Ishikawa (cell line): ENCODE data around the gene GNG5.

Source experiments
- CEBPB ChIP-seq: IDR thresholded peaks from 2 replicates; pipeline ENCODE4 v1.6.1; 2012
- EGR1 ChIP-seq: IDR thresholded peaks from 2 replicates; pipeline ENCODE4 v1.6.1; 2012
- EP300 ChIP-seq: IDR thresholded peaks from 2 replicates; pipeline ENCODE4 v1.6.1; 2012; ENCODE audit warnings: borderline replicate concordance
- FOXM1 ChIP-seq: IDR thresholded peaks from 2 replicates; pipeline ENCODE4 v1.6.1; 2012; ENCODE audit warnings: low read depth, borderline replicate concordance
- RAD21 ChIP-seq: IDR thresholded peaks from 2 replicates; pipeline ENCODE4 v1.6.1; 2012; ENCODE audit warnings: low read depth
- TAF1 ChIP-seq: IDR thresholded peaks from 2 replicates; pipeline ENCODE4 v1.6.1; 2012; ENCODE audit warnings: low read depth, mild to moderate bottlenecking
- TEAD4 ChIP-seq: IDR thresholded peaks from 2 replicates; pipeline ENCODE4 v1.6.1; 2012
- ZBTB7A ChIP-seq: IDR thresholded peaks from 2 replicates; pipeline ENCODE4 v1.6.1; 2012; ENCODE audit warnings: low read depth
- TF ChIP-seq, protein P1 (sequence below): IDR thresholded peaks from 2 replicates; pipeline ENCODE4 v1.6.1; 2012
- TF ChIP-seq, protein P2 (sequence below): IDR thresholded peaks from 2 replicates; pipeline ENCODE4 v1.6.1; 2012; ENCODE audit warnings: low read depth, mild to moderate bottlenecking

DNA sequence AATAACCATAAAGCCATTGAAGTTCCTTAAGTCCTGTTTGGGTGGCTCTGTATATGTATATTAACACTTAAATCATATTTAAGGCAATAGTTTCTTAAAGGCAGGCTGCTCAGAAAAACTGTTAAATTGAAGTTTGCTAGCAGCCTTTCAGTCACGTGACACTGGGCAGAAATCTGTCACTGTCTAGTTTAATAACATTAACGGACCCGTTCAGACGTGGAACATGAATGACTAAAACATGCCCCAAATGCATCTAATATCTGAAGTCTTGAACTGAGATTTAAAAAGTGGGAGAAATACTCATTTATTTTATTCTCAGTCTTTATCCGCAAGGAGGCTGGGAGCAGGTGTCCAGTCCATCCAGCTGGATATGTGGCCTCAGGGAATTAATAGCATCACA is 3.5 kb downstream of the GNG5 start:
- TF ChIP-seq, protein P1, sequence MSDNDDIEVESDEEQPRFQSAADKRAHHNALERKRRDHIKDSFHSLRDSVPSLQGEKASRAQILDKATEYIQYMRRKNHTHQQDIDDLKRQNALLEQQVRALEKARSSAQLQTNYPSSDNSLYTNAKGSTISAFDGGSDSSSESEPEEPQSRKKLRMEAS, result no peak
- no peak for TF ChIP-seq EP300
- no peak for TF ChIP-seq TAF1
- TF ChIP-seq ZBTB7A, result no peak
- TF ChIP-seq, protein P2, sequence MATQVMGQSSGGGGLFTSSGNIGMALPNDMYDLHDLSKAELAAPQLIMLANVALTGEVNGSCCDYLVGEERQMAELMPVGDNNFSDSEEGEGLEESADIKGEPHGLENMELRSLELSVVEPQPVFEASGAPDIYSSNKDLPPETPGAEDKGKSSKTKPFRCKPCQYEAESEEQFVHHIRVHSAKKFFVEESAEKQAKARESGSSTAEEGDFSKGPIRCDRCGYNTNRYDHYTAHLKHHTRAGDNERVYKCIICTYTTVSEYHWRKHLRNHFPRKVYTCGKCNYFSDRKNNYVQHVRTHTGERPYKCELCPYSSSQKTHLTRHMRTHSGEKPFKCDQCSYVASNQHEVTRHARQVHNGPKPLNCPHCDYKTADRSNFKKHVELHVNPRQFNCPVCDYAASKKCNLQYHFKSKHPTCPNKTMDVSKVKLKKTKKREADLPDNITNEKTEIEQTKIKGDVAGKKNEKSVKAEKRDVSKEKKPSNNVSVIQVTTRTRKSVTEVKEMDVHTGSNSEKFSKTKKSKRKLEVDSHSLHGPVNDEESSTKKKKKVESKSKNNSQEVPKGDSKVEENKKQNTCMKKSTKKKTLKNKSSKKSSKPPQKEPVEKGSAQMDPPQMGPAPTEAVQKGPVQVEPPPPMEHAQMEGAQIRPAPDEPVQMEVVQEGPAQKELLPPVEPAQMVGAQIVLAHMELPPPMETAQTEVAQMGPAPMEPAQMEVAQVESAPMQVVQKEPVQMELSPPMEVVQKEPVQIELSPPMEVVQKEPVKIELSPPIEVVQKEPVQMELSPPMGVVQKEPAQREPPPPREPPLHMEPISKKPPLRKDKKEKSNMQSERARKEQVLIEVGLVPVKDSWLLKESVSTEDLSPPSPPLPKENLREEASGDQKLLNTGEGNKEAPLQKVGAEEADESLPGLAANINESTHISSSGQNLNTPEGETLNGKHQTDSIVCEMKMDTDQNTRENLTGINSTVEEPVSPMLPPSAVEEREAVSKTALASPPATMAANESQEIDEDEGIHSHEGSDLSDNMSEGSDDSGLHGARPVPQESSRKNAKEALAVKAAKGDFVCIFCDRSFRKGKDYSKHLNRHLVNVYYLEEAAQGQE, result no peak
- no peak for TF ChIP-seq EGR1
- no peak for TF ChIP-seq RAD21
- TF ChIP-seq TEAD4, result no peak
- no peak for TF ChIP-seq FOXM1
- no peak for TF ChIP-seq CEBPB
